GM23338 (cell line): ENCODE measurements around the gene RUNX1. TPM values are rescaled to one million over a fixed set of nuclear protein-coding genes. Genes with fewer than 3 reads are reported as not detected.

Experiments used
- ATAC-seq: fragments of 200-7000 bp; cut with Tn5 transposase; 3 replicates; pipeline ENCODE4 v1.9.1; 2020
- DNase-seq: peaks from one replicate; pipeline ENCODE4 v3.0.0-alpha.2; 2015; ENCODE audit warnings: low spot score
- H2AFZ ChIP-seq: fragments of 200-600 bp; sonication (generic); 2 replicates; pipeline ENCODE4 v1.8.0; 2016; ENCODE audit warnings: antibody characterized with exemption, mild to moderate bottlenecking, moderate library complexity
- H3F3A ChIP-seq: fragments of 200-600 bp; sonication (generic); replicated peaks from 2 replicates; pipeline ENCODE4 v1.8.0; 2017; ENCODE audit warnings: antibody characterized with exemption, mixed run types, low read depth
- H3K27ac ChIP-seq: fragments of 200-600 bp; sonication (generic); 2 replicates; pipeline ENCODE4 v1.6.1; 2016; ENCODE audit warnings: low read depth
- H3K27me3 ChIP-seq: fragments of 200-600 bp; sonication (generic); 2 replicates; pipeline ENCODE4 v1.8.0; 2016; ENCODE audit warnings: mild to moderate bottlenecking, mixed run types, moderate library complexity; ENCODE audit not compliant: insufficient read depth
- H3K36me3 ChIP-seq: fragments of 200-600 bp; sonication (generic); 2 replicates; pipeline ENCODE4 v1.8.0; 2016; ENCODE audit warnings: mild to moderate bottlenecking; ENCODE audit not compliant: insufficient read depth
- H3K4me1 ChIP-seq: fragments of 200-600 bp; sonication (generic); 2 replicates; pipeline ENCODE4 v1.8.0; 2016; ENCODE audit warnings: mild to moderate bottlenecking, moderate library complexity; ENCODE audit not compliant: insufficient read depth
- H3K4me2 ChIP-seq: fragments of 200-600 bp; sonication (generic); 2 replicates; pipeline ENCODE4 v1.7.1; 2017; ENCODE audit warnings: mixed run types
- H3K4me3 ChIP-seq: fragments of 200-600 bp; sonication (generic); 2 replicates; pipeline ENCODE4 v1.6.1; 2016; ENCODE audit warnings: mixed run types
- H3K79me2 ChIP-seq: fragments of 200-600 bp; sonication (generic); replicated peaks from 2 replicates; pipeline ENCODE4 v1.8.0; 2017; ENCODE audit warnings: mild to moderate bottlenecking; ENCODE audit not compliant: insufficient read depth
- H3K9me2 ChIP-seq: fragments of 200-600 bp; sonication (generic); 2 replicates; pipeline ENCODE4 v1.8.0; 2017; ENCODE audit not compliant: insufficient read depth
- H4K20me1 ChIP-seq: fragments of 200-600 bp; sonication (generic); replicated peaks from 2 replicates; pipeline ENCODE4 v1.8.0; 2017; ENCODE audit warnings: mild to moderate bottlenecking; ENCODE audit not compliant: insufficient read depth
- H3K27ac Mint-ChIP-seq: 2 replicates; pipeline ENCODE4 v1.8.0; 2020; ENCODE audit warnings: inconsistent platforms, mild to moderate bottlenecking, moderate library complexity, mixed read lengths
- H3K27me3 Mint-ChIP-seq: 3 replicates; pipeline ENCODE4 v1.8.0; 2022; ENCODE audit warnings: low read depth, mild to moderate bottlenecking, moderate library complexity, mixed read lengths, inconsistent platforms; ENCODE audit not compliant: insufficient read depth, poor library complexity
- H3K36me3 Mint-ChIP-seq: 3 replicates; pipeline ENCODE4 v1.8.0; 2021; ENCODE audit warnings: low read depth, mild to moderate bottlenecking, inconsistent platforms, moderate library complexity, mixed read lengths
- H3K4me1 Mint-ChIP-seq: 3 replicates; pipeline ENCODE4 v1.8.0; 2020; ENCODE audit warnings: mild to moderate bottlenecking, inconsistent platforms, mixed read lengths
- H3K4me3 Mint-ChIP-seq: 3 replicates; pipeline ENCODE4 v1.8.0; 2021; ENCODE audit warnings: moderate library complexity, mild to moderate bottlenecking, inconsistent platforms, mixed read lengths
- H3K9me3 Mint-ChIP-seq: 3 replicates; pipeline ENCODE4 v1.8.0; 2020; ENCODE audit warnings: moderate library complexity, mild to moderate bottlenecking, inconsistent platforms, mixed read lengths
- CREB1 ChIP-seq: fragments of 250-450 bp; sonication (Bioruptor Pico); IDR thresholded peaks from 2 replicates; pipeline ENCODE4 v1.5.0; 2020; ENCODE audit warnings: low read depth, mild to moderate bottlenecking, moderate library complexity
- CTCF ChIP-seq, 2 experiments: fragments of 200-600 bp in 1 of 2; sonication (generic) in 1 of 2; conservative IDR thresholded peaks; 2 replicates each; pipeline versions ENCODE4 v1.5.1 to v1.6.1; 2016 to 2017; ENCODE audit warnings: antibody characterized with exemption in 2 of 2, low read depth in 2 of 2, mild to moderate bottlenecking in 2 of 2, moderate library complexity in 1 of 2
- ETS1 ChIP-seq: IDR thresholded peaks from 2 replicates; pipeline ENCODE4 v1.6.1; 2016; ENCODE audit warnings: antibody characterized with exemption
- EZH2phosphoT487 ChIP-seq: fragments of 200-600 bp; sonication (generic); IDR thresholded peaks from one replicate; pipeline ENCODE4 v1.8.1; 2018; ENCODE audit warnings: antibody characterized with exemption; ENCODE audit not compliant: unreplicated experiment
- JUNB ChIP-seq: IDR thresholded peaks from one replicate; pipeline ENCODE4 v1.6.1; 2016; ENCODE audit warnings: antibody characterized with exemption; ENCODE audit not compliant: unreplicated experiment
- POLR2AphosphoS5 ChIP-seq: IDR thresholded peaks from 2 replicates; pipeline ENCODE4 v1.6.1; 2016; ENCODE audit warnings: antibody characterized with exemption, low read depth
- STAT1 ChIP-seq: IDR thresholded peaks from one replicate; pipeline ENCODE4 v1.6.1; 2016; ENCODE audit warnings: antibody characterized with exemption; ENCODE audit not compliant: unreplicated experiment
- ZNF331 ChIP-seq: fragments of 250-450 bp; sonication (Bioruptor Pico); IDR thresholded peaks from 2 replicates; pipeline ENCODE4 v1.5.0; 2020; ENCODE audit warnings: low read depth, mild to moderate bottlenecking, moderate library complexity
- ZNF462 ChIP-seq: fragments of 250-450 bp; sonication (Bioruptor Pico); IDR thresholded peaks from 2 replicates; pipeline ENCODE4 v1.5.0; 2020; ENCODE audit warnings: mild to moderate bottlenecking, moderate library complexity
- polyA plus RNA-seq: library from polyadenylated mRNA; unstranded; fragments of >200 nt; fragmentation: Nextera tagmentation; extraction: Ambion mirVana; gene quantifications from 2 replicates; pipeline ENCODE4 v1.2.1, GENCODE V29; 2016
- total RNA-seq: library from RNA; depleted of rRNA; stranded (reverse); fragments of >200 nt; shearing (Covaris generic); gene quantifications from 2 replicates; pipeline ENCODE4 v1.2.3, GENCODE V29; 2014

RUNX1 gene
- total and polyA plus RNA-seq, 2 experiments from 2014 or later, result 0.29 to 1.1 TPM

GRCh38 chr21:34781526-34781925, 267.6 kb downstream of the RUNX1 start:
- no peak overlapping the region for H3K4me2 ChIP-seq
- H3K27ac ChIP-seq, result no peak overlapping the region
- no peak overlapping the region for H3K27ac Mint-ChIP-seq
- no peaks in the 10 kb centered on the region for H3K36me3 Mint-ChIP-seq
- H3K9me2 ChIP-seq, result peaks cover 15% of the 10 kb centered on the region
- no peak for DNase-seq
- no peak overlapping the region for H3K4me3 ChIP-seq
- no peaks in the 10 kb centered on the region for H3K36me3 ChIP-seq
- H3F3A ChIP-seq, result no peaks in the 10 kb centered on the region
- no peak overlapping the region for H3K4me3 Mint-ChIP-seq
- H4K20me1 ChIP-seq, result no peaks in the 10 kb centered on the region
- H3K9me3 Mint-ChIP-seq, result no peaks in the 10 kb centered on the region; the same call in 2 of the 3 replicates
- H3K4me1 Mint-ChIP-seq, result no peaks in the 10 kb centered on the region
- no peaks in the 10 kb centered on the region for H3K27me3 Mint-ChIP-seq
- no peaks in the 10 kb centered on the region for H3K4me1 ChIP-seq
- no peak overlapping the region for H2AFZ ChIP-seq
- TF ChIP-seq ZNF462 (CRISPR knock-in tag), result no peak
- no peak for TF ChIP-seq POLR2AphosphoS5
- TF ChIP-seq STAT1, result no peak
- no peak for TF ChIP-seq JUNB
- no peaks in the 10 kb centered on the region for H3K79me2 ChIP-seq
- H3K27me3 ChIP-seq, result no peaks in the 10 kb centered on the region
- ATAC-seq, result no peak

GRCh38 chr21:34779860-34780259, 269.2 kb downstream of the RUNX1 start:
- Histone ChIP-seq H3K36me3 (no peaks in the 10 kb centered on the region), H3K9me2 (peaks cover 9% of the 10 kb centered on the region), H2AFZ (no peak overlapping the region), H3K27me3 (no peaks in the 10 kb centered on the region), H3K4me2 (no peak overlapping the region), H3K27ac (no peak overlapping the region), H4K20me1 (no peaks in the 10 kb centered on the region), H3K4me1 (no peaks in the 10 kb centered on the region), H3K4me3 (no peak overlapping the region), H3F3A (no peaks in the 10 kb centered on the region), H3K79me2 (no peaks in the 10 kb centered on the region)
- H3K9me3 Mint-ChIP-seq, result no peaks in the 10 kb centered on the region; the same call in 2 of the 3 replicates
- H3K27ac Mint-ChIP-seq, result no peak overlapping the region
- no peaks in the 10 kb centered on the region for H3K27me3 Mint-ChIP-seq
- H3K4me3 Mint-ChIP-seq, result no peak overlapping the region
- ATAC-seq (no peak), DNase-seq (no peak)
- H3K36me3 Mint-ChIP-seq, result no peaks in the 10 kb centered on the region
- no peaks in the 10 kb centered on the region for H3K4me1 Mint-ChIP-seq
- TF ChIP-seq ETS1 (no peak), CTCF (conservative IDR thresholded peaks at IDR 0.05; ENCODE audit: low read depth in 2 of 2) (no peak), EZH2phosphoT487 (no peak), CREB1 (CRISPR knock-in tag) (no peak), ZNF331 (CRISPR knock-in tag) (no peak), POLR2AphosphoS5 (no peak), STAT1 (no peak)
